IMR-90 (cell line): ENCODE measurements around the gene CHMP4B.

Source experiments
- CEBPB ChIP-seq: IDR thresholded peaks from 2 replicates; pipeline ENCODE4 v1.6.1; 2012; ENCODE audit warnings: low read depth, low read length, improper control_type of control experiment
- FOS ChIP-seq: fragments of 150-350 bp; IDR thresholded peaks from 2 replicates; pipeline ENCODE4 v1.6.1; 2016; ENCODE audit warnings: low read depth, low read length
- MAZ ChIP-seq: IDR thresholded peaks from 2 replicates; pipeline ENCODE4 v1.6.1; 2012; ENCODE audit warnings: low read depth, mild to moderate bottlenecking, low read length, improper control_type of control experiment, moderate library complexity, borderline replicate concordance
- MXI1 ChIP-seq: IDR thresholded peaks from 2 replicates; pipeline ENCODE4 v1.6.1; 2012; ENCODE audit warnings: low read depth, mild to moderate bottlenecking, low read length, moderate library complexity, borderline replicate concordance
- POLR2A ChIP-seq: IDR thresholded peaks from 2 replicates; pipeline ENCODE4 v1.6.1; 2012; ENCODE audit warnings: mild to moderate bottlenecking, low read depth, low read length
- RAD21 ChIP-seq: IDR thresholded peaks from 2 replicates; pipeline ENCODE4 v1.6.1; 2012; ENCODE audit warnings: low read length, improper control_type of control experiment
- SMC3 ChIP-seq: fragments of 150-350 bp; IDR thresholded peaks from 2 replicates; pipeline ENCODE4 v1.6.1; 2016; ENCODE audit warnings: low read depth, mild to moderate bottlenecking, antibody characterized with exemption, low read length, moderate library complexity
- USF2 ChIP-seq: fragments of 150-350 bp; IDR thresholded peaks from 2 replicates; pipeline ENCODE4 v1.6.1; 2017; ENCODE audit warnings: mild to moderate bottlenecking, antibody characterized with exemption, low read length, low read depth
- TF ChIP-seq, protein P1 (sequence below): conservative IDR thresholded peaks from 2 replicates; pipeline ENCODE4 v1.5.1; 2012; ENCODE audit warnings: mild to moderate bottlenecking, low read depth, low read length, improper control_type of control experiment
- TF ChIP-seq, protein P2 (sequence below): fragments of 150-350 bp; IDR thresholded peaks from 2 replicates; pipeline ENCODE4 v1.6.1; 2016; ENCODE audit warnings: low read depth, mild to moderate bottlenecking, low read length, moderate library complexity, borderline replicate concordance

GRCh38 chr20:33858666-33859065 is 47.5 kb downstream of the CHMP4B start:
- TF ChIP-seq, protein P1, sequence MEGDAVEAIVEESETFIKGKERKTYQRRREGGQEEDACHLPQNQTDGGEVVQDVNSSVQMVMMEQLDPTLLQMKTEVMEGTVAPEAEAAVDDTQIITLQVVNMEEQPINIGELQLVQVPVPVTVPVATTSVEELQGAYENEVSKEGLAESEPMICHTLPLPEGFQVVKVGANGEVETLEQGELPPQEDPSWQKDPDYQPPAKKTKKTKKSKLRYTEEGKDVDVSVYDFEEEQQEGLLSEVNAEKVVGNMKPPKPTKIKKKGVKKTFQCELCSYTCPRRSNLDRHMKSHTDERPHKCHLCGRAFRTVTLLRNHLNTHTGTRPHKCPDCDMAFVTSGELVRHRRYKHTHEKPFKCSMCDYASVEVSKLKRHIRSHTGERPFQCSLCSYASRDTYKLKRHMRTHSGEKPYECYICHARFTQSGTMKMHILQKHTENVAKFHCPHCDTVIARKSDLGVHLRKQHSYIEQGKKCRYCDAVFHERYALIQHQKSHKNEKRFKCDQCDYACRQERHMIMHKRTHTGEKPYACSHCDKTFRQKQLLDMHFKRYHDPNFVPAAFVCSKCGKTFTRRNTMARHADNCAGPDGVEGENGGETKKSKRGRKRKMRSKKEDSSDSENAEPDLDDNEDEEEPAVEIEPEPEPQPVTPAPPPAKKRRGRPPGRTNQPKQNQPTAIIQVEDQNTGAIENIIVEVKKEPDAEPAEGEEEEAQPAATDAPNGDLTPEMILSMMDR, result no peak
- TF ChIP-seq POLR2A (no peak), MXI1 (no peak), MAZ (no peak), SMC3 (no peak), USF2 (no peak), RAD21 (no peak), FOS (no peak), CEBPB (no peak)
- TF ChIP-seq, protein P2, sequence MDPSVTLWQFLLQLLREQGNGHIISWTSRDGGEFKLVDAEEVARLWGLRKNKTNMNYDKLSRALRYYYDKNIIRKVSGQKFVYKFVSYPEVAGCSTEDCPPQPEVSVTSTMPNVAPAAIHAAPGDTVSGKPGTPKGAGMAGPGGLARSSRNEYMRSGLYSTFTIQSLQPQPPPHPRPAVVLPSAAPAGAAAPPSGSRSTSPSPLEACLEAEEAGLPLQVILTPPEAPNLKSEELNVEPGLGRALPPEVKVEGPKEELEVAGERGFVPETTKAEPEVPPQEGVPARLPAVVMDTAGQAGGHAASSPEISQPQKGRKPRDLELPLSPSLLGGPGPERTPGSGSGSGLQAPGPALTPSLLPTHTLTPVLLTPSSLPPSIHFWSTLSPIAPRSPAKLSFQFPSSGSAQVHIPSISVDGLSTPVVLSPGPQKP, result no peak
